IMR-90 (cell line): ENCODE results near the gene RPS8. TPM values are rescaled to one million over a fixed set of nuclear protein-coding genes. Genes with fewer than 3 reads are reported as not detected.

ENCODE experiments used
- ATAC-seq: fragments of 200-7000 bp; cut with Tn5 transposase; 2 replicates; pipeline ENCODE4 v1.9.1; 2020; ENCODE audit warnings: low read depth, mild to moderate bottlenecking, moderate library complexity
- BruUV-seq: library from RNA; stranded (reverse); fragments of 400-500 nt; replicated peaks from 2 replicates; lab custom pipeline; 2021; lab: Mats Ljungman, UMichigan
- CTCF ChIA-PET: fragments of 300-600 bp; formaldehyde crosslinking; extraction: SDS; loops from one replicate; lab custom pipeline; 2021; ENCODE audit warnings: antibody characterized with exemption; lab: Yijun Ruan, JAX
- POLR2A ChIA-PET: fragments of 300-600 bp; sonication (Branson Sonifier 250); formaldehyde crosslinking; loops from one replicate; lab custom pipeline; 2022; ENCODE audit warnings: antibody characterized with exemption; ENCODE audit not compliant: unreplicated experiment; lab: Charles Lee
- DNase-seq: peaks from one replicate; pipeline ENCODE4 v3.0.0; 2013
- H2AFZ ChIP-seq: replicated peaks from 2 replicates; pipeline ENCODE3; 2013; ENCODE audit warnings: low read length, mild to moderate bottlenecking; ENCODE audit not compliant: poor library complexity
- H2AK5ac ChIP-seq: 2 replicates; pipeline ENCODE4 v1.6.1; 2013; ENCODE audit warnings: low read depth, low read length, inconsistent platforms
- H2AK9ac ChIP-seq: replicated peaks from 2 replicates; pipeline ENCODE3; 2013; ENCODE audit warnings: mild to moderate bottlenecking, low read depth, low read length, moderate library complexity; ENCODE audit not compliant: poor library complexity
- H2BK120ac ChIP-seq: 2 replicates; pipeline ENCODE4 v1.6.1; 2013; ENCODE audit warnings: low read depth, low read length, inconsistent platforms
- H2BK15ac ChIP-seq: 3 replicates; pipeline ENCODE4 v1.6.1; 2013; ENCODE audit warnings: low read depth, low read length, inconsistent platforms
- H2BK20ac ChIP-seq: 2 replicates; pipeline ENCODE4 v1.6.1; 2013; ENCODE audit warnings: low read depth, mild to moderate bottlenecking, inconsistent platforms, low read length, moderate library complexity
- H2BK5ac ChIP-seq: 2 replicates; pipeline ENCODE4 v1.6.1; 2013; ENCODE audit warnings: mild to moderate bottlenecking, low read depth, low read length, inconsistent platforms; ENCODE audit not compliant: poor library complexity, severe bottlenecking
- H3K14ac ChIP-seq: replicated peaks from 2 replicates; pipeline ENCODE4 v1.6.1; 2013; ENCODE audit warnings: low read depth, low read length, inconsistent platforms
- H3K18ac ChIP-seq: 2 replicates; pipeline ENCODE4 v1.6.1; 2013; ENCODE audit warnings: low read depth, low read length, control low read depth
- H3K23ac ChIP-seq: 2 replicates; pipeline ENCODE4 v1.6.1; 2013; ENCODE audit warnings: low read depth, low read length, inconsistent platforms
- H3K27ac ChIP-seq: 2 replicates; pipeline ENCODE4 v1.5.1; 2013; ENCODE audit warnings: mild to moderate bottlenecking, control low read depth, low read length; ENCODE audit not compliant: insufficient read depth
- H3K27me3 ChIP-seq: 2 replicates; pipeline ENCODE4 v1.6.1; 2013; ENCODE audit warnings: low read length; ENCODE audit not compliant: control insufficient read depth, insufficient read depth
- H3K36me3 ChIP-seq: 2 replicates; pipeline ENCODE4 v1.6.1; 2013; ENCODE audit warnings: low read length, mixed read lengths; ENCODE audit not compliant: control insufficient read depth, insufficient read depth
- H3K4ac ChIP-seq: 2 replicates; pipeline ENCODE4 v1.6.1; 2013; ENCODE audit warnings: low read depth, low read length, inconsistent platforms
- H3K4me1 ChIP-seq: 2 replicates; pipeline ENCODE4 v1.6.1; 2013; ENCODE audit warnings: low read length, mixed read lengths; ENCODE audit not compliant: control insufficient read depth, insufficient read depth
- H3K4me2 ChIP-seq: 2 replicates; pipeline ENCODE4 v1.6.1; 2013; ENCODE audit warnings: low read depth, mild to moderate bottlenecking, control low read depth, low read length, moderate library complexity
- H3K4me3 ChIP-seq: 2 replicates; pipeline ENCODE4 v1.5.1; 2013; ENCODE audit warnings: low read depth, mild to moderate bottlenecking, control low read depth, low read length, moderate library complexity; ENCODE audit not compliant: insufficient read depth
- H3K56ac ChIP-seq: 2 replicates; pipeline ENCODE4 v1.6.1; 2013; ENCODE audit warnings: low read length, inconsistent platforms; ENCODE audit not compliant: insufficient read depth; ENCODE audit errors: extremely low read depth
- H3K79me1 ChIP-seq, 2 experiments: 2 replicates each; pipeline ENCODE4 v1.6.1; 2013; ENCODE audit warnings: low read length in 2 of 2, inconsistent platforms in 1 of 2, low read depth in 1 of 2
- H3K9ac ChIP-seq: 2 replicates; pipeline ENCODE4 v1.6.1; 2013; ENCODE audit warnings: low read depth, low read length, control low read depth
- H3K9me1 ChIP-seq: 2 replicates; pipeline ENCODE4 v1.6.1; 2013; ENCODE audit warnings: low read length, inconsistent platforms; ENCODE audit not compliant: insufficient read depth
- H3K9me3 ChIP-seq: 2 replicates; pipeline ENCODE4 v1.6.1; 2013; ENCODE audit warnings: low read length; ENCODE audit not compliant: control insufficient read depth, insufficient read depth
- H4K20me1 ChIP-seq: 2 replicates; pipeline ENCODE4 v1.6.1; 2013; ENCODE audit warnings: low read length, inconsistent platforms; ENCODE audit not compliant: insufficient read depth
- H4K5ac ChIP-seq: 2 replicates; pipeline ENCODE4 v1.6.1; 2013; ENCODE audit warnings: mild to moderate bottlenecking, low read depth, low read length, control low read depth
- H4K8ac ChIP-seq, 2 experiments: 2 replicates each; pipeline ENCODE4 v1.6.1; 2013; ENCODE audit warnings: low read depth in 2 of 2, low read length in 2 of 2, control low read depth in 1 of 2, inconsistent platforms in 1 of 2
- H4K91ac ChIP-seq: 2 replicates; pipeline ENCODE4 v1.6.1; 2013; ENCODE audit warnings: low read depth, low read length, inconsistent platforms; ENCODE audit not compliant: insufficient read depth
- FOS ChIP-seq: fragments of 150-350 bp; IDR thresholded peaks from 2 replicates; pipeline ENCODE4 v1.6.1; 2016; ENCODE audit warnings: low read depth, low read length
- POLR2A ChIP-seq: IDR thresholded peaks from 2 replicates; pipeline ENCODE4 v1.6.1; 2012; ENCODE audit warnings: mild to moderate bottlenecking, low read depth, low read length
- WGBS, 2 experiments: methylation state at CpG; one replicate each; pipeline versions ENCODE4 v1.1.5 to v1.1.7; 2013; ENCODE audit warnings: missing lambda C conversion rate in 2 of 2; ENCODE audit not compliant: insufficient read length in 1 of 2; ENCODE audit errors: extremely low coverage in 2 of 2; 5-methylcytosine and 5-hydroxymethylcytosine counted together
- dilution Hi-C: fragments of 300-500 bp; cut with HindIII; formaldehyde crosslinking; loops from one replicate; pipeline ENCODE4 v1.14.3; 2018; ENCODE audit warnings: low sequenced_read_pairs; ENCODE audit not compliant: unreplicated experiment
- in situ Hi-C: fragments of 300-500 bp; cut with MboI; formaldehyde crosslinking; loops from 3 replicates; pipeline ENCODE4 v1.14.3; 2019; ENCODE audit warnings: low sequenced_read_pairs, inconsistent platforms, mixed read lengths
- intact Hi-C: fragments of 100-400 bp; cut with micrococcal nuclease; formaldehyde crosslinking; loops from 2 replicates; pipeline ENCODE4 v1.10.0; 2022
- polyA plus RNA-seq, 3 experiments: library from polyadenylated mRNA; depleted of rRNA; stranded (reverse); fragments of >200 nt; gene quantifications; 2 replicates each; pipeline ENCODE4 v1.2.3, GENCODE V29; 2012; ENCODE audit warnings: low replicate concordance in 1 of 3
- total RNA-seq: library from RNA; depleted of rRNA; stranded (reverse); fragments of >200 nt; gene quantifications from 2 replicates; pipeline ENCODE4 v1.2.3, GENCODE V29; 2012

The RPS8 gene
- total and polyA plus RNA-seq, 2 of the 4 experiments (the other 2 are of a cell fraction) = 2,171 to 2,255 TPM

DNA sequence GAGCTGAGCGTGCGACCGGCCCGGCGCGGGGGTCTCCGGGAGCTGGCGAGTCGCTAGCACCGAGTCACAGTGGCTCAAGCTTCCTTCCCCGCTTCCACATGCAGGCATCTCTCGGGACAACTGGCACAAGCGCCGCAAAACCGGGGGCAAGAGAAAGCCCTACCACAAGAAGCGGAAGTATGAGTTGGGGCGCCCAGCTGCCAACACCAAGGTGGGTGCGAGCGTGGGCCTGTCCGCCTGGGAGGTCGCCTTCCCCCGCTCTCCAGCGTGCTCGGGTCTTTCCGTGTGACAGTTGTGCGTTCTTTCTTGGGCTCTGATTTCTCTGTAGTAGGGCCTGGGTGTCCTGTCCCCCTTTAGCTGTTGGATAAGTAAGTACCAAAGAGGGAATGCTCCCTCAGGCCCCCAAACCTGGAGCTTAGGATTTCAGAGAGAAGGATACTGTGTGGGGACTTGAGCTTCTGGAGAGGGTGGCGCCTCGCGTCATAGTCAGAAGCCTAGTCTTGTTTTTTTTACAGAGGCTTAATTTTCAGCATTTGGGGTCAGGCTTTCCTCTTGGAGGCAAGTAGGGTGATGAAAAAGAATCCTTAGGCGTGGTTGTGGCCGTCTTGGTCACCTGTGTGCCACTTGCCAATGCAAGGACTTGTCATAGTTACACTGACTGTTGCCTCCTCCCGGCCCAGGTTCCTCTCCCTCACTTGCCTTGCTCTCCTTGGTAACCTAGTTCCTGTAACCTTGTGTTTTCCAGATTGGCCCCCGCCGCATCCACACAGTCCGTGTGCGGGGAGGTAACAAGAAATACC is 790 bp downstream of the RPS8 start:
- Histone ChIP-seq H2AK9ac (peak overlapping the region; percentile 99), H2BK120ac (no peak overlapping the region), H2BK20ac (no peak overlapping the region), H3K9me3 (no peaks in the 10 kb centered on the region), H3K4ac (peak overlapping the region; percentile 92), H3K27me3 (no peaks in the 10 kb centered on the region), H3K4me2 (peak overlapping the region; percentile 98), H3K36me3 (peaks cover 42% of the 10 kb centered on the region), H3K9me1 (peaks cover 19% of the 10 kb centered on the region), H4K5ac (peak overlapping the region; percentile 9), H3K9ac (peak overlapping the region; percentile 98), H3K4me3 (peak overlapping the region; percentile 78), H3K14ac (peak overlapping the region; percentile 93), H2AFZ (peak overlapping the region; percentile 96), H4K8ac (peak overlapping the region; percentile 48 to 50; a peak in 3 of 4 replicates), H3K4me1 (peaks cover 12% of the 10 kb centered on the region), H4K91ac (peak overlapping the region; percentile 80), H3K56ac (peak overlapping the region; percentile 69), H2BK15ac (no peak overlapping the region), H3K27ac (peak overlapping the region; percentile 80), H3K18ac (0 out of 2 replicates have a peak overlapping the region, but pooled peaks have one; percentile 9), H3K23ac (peak overlapping the region; percentile 89), H4K20me1 (peaks cover 49% of the 10 kb centered on the region), H2BK5ac (peak overlapping the region; percentile 75), H3K79me1 (peaks cover 17 to 62% of the 10 kb centered on the region in 2 experiments), H2AK5ac (peak overlapping the region; percentile 95)
- DNase-seq (no peak), ATAC-seq (peak; percentile 10)
- POLR2A ChIA-PET = interaction anchor here (0.5 to 0.9 kb wide), 4 partner anchors 8 to 745 kb away, joined by 3 to 5 read pairs (median 4); partner anchors contain the start of gene PLK3
- TF ChIP-seq FOS (no peak), POLR2A (0 out of 2 replicates have a peak, but pooled peaks have one; percentile 18)
- in situ Hi-C loops (no loop called here), intact Hi-C loops (loop anchor here (2.0 kb wide), 2 partner anchors 37 to 45 kb away; partner anchors contain the start of genes KIF2C and RNU5D-1), dilution Hi-C loops (no loop called here)
- CTCF ChIA-PET = interaction anchor here (0.8 to 1.2 kb wide), 2 partner anchors 24 to 237 kb away, joined by 3 read pairs; partner anchors contain the start of gene PLK3
- BruUV-seq = no TSS peak
- 3% methylated on average over 14 of the region's 36 CpGs; no CpG with 5 or more reads in 1 of the 2 experiments for WGBS, 2 experiments
